HG03025 (cell line): ENCODE results near the gene CFAP161.

Experiments
- ATAC-seq: cut with Tn5 transposase; IDR thresholded peaks from one replicate; pipeline ENCODE4 v1.9.1; 2021; ENCODE audit warnings: mild to moderate bottlenecking, moderate library complexity; ENCODE audit not compliant: unreplicated experiment, low FRiP score

Gene CFAP161

DNA sequence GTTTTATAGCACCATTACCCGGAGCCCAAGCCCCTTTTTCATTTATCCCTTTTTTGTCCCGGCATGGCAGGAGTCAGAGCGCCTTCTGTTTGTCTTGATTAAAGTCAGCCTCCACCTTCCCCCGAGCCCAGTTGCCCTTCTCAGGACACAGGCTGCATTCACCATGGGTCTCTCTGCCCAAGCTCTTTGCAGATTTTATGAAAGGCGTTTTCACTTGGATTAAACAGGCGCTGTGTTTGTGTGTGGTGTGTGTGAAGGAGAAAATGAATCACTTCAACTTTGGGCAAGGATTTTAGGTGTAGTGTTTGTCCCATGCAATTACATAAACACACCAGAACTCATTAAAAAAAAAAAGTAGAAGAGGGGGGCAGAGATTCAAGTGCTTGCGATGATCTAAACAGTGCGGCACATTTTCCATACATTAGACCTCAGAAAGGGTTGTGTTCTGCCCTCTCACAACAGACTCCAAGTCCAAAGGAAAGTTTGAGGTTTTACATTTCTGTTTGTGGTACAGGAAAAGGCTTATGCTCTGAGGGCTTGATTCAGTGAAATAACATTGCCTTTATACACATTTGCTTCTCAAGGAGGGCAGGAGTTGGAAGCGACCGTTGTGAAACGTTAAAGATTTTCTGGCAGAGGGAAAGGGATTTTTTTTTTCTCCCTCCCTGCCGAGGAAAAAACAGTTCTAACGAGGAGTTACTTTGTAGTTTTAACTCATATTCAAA, 48.1 kb downstream of the CFAP161 start:
- ATAC-seq: no peak

- ATAC-seq: no peak
Observed at GRCh38 chr15:81182756-81183438, 48.8 kb downstream of the CFAP161 start.

DNA sequence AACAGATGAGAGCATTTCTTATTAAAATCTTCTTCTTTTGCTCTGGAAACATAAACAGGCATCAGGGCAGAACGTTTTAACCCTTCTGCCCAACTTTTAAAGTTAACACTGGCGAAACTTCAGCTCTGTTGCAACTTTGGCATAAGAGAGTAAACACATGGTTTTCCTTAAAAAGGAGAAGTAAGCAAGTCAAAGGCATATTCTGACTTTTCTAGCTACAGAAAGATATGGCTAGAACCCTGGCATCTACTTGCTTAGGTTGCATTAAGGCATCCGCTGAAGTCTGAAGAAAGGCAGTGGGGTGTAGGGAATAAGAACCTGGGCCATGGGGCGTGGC, 49.3 kb downstream of the CFAP161 start:
- ATAC-seq: no peak

DNA sequence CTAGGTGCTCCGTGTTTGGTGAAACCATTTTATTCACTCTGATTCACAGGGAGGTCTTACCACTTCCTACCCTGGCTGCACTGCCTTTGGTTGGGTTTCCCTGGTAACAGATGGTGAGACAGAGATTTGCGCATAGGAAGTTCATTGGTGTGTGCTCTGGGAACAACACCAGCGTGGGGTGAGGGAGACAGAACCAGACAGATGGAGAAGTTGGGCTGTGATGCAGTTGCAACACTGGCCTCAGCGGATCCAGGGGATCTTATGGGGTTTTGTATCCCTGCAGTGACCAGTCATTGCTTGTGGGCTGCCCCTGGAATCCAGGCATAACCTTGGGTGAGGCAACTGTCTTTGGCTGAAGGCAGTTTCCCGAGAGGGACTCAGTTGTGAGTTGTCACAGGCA, 50.1 kb downstream of the CFAP161 start:
- ATAC-seq: no peak

DNA sequence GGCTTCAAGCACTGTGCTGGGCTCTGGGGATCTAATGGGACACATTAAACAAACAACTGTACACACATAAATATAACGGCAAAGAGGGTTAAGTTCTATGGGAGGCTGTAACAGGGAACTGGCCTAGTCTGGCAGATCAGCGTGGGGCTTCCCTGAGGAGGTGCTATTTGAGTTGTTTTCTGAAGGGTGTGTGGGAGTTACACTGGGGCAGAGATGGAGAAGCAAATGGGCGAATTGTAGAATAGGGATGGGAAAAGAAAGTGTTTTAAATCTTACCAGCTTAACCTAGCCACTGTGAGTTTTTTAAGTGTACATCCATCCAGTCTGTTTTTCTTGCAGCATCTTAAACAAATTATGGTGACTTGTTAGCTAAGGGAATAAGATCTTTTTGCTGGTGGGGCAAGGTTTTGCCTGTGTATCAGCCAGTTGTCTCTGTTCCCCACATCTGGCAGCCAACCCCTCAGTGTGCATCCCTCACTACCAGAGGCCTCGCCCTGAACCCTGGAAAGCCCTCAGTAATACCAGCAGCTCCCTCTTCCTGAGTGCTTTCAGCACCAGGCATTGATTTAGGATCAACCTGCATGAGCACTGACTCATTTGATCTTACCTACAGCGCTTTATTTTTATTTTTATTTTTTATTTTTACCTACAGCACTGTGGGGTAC, 51.7 kb downstream of the CFAP161 start:
- no peak for ATAC-seq

DNA sequence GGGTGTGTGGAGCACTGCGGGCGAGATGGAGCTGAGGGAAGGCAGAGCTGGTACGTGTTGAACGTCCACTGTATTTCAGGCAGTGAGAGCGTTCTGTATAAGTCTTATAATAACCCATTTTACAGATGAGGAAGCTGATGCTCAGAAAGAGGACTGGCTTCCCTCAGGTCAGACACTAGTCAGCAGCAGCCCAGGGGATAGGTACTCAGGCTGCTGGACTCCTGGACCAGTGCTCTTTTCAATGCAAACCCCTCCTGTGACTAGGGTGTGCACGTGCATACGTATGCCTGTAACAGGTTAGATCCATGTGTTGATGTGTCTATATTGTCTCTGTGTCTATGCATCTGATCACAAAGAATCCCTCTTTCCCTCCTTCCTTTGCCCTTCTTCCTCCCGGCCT, 54.3 kb downstream of the CFAP161 start:
- ATAC-seq: no peak

DNA sequence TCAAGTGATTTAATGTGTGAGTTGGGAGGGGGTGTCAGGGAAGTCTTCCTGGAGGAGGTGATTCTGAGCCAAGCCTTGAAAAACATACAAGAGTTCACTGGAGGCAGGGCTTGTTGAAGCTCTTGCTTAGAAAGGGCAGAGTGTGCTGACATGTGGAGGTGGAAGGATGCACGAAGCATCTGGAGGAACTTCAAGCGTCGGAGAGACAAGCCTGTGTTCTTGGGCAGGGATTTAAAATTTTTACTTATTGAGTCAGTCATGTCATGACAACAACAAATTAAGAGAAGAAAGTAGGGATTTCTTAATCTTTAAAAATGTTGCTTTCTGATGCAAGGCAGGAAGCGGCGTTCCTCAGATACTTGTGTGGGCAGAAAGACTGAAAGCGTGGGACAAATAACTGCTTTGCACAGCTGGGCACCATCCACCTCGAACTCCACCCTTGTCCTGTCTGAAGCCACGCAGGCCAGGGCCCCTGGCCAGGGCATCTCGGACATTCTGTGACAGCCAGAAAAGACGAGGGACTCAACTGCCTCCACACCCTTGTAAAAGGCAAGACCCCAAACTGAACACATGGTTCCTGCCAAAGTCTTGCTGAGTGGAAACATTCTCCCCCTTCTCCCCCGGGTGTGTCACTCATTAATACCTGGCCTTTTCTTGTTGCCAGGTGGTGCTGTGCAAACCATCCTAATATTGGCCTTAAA, 55.7 kb downstream of the CFAP161 start:
- ATAC-seq: no peak

DNA sequence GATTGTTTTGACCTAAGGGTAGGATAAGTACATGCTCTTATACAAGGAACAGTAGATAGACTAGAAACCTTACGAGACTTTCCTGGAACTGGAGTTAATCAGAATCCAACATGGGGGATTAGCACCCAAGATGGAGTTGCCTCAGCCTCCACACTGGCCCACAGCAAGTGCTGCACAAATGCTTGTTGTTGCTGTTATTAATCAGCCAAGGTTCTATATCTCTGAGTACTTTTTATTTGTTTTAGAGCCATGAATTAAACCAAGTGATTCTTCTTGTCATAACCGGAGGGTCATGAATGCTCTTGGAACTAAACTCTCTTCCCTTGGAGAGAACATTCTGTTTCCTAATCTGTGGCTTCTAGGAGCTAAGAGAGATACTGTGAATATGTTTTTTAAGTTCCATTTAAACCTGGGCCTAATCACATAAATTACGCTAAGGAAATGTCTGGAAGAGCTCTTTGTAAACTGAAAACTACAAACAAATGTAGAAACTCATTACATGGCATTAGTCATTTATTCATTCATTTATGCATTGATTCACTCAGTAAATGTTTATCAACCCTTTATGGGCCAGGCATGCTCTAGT, 56.9 kb downstream of the CFAP161 start:
- ATAC-seq: no peak

DNA sequence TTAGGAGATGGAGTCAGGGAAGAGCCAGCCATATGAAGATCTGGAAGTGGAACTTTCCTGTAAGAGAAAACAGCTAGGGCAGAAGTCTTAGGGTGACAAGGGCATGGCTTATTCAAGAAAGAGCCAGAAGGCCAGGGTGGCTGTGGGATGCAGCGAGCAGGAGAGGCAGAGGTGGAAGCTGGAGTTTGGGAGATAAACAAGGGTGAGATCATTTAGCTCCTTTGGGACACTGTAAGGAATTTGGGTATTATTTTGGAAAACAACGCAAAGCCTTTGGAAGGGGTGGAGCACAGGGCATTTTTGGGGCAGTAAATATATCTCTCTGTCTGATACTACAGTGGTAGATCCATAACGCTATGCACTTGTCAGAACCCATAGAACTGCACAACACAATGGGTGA, 57.6 kb downstream of the CFAP161 start:
- ATAC-seq: no peak

DNA sequence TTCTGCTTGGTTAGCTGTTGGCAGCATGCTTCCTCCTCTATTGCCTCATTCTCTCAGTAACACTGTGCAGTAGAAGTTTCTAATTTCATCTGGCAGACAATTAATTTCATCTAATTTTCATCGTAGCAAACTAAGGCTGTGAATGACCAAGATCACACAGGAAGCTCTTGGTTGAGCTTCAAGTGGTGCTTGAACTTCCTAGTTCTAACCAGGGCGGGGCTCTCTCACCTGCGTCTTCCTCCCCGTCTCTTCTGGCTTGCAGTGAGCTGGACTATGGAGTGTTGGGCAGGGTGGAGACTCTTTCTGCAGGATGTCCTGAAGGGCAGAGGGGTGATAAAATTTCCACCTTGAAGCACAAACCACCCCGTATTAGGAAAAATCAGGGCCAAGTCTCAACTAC, 60.7 kb downstream of the CFAP161 start:
- ATAC-seq: no peak

DNA sequence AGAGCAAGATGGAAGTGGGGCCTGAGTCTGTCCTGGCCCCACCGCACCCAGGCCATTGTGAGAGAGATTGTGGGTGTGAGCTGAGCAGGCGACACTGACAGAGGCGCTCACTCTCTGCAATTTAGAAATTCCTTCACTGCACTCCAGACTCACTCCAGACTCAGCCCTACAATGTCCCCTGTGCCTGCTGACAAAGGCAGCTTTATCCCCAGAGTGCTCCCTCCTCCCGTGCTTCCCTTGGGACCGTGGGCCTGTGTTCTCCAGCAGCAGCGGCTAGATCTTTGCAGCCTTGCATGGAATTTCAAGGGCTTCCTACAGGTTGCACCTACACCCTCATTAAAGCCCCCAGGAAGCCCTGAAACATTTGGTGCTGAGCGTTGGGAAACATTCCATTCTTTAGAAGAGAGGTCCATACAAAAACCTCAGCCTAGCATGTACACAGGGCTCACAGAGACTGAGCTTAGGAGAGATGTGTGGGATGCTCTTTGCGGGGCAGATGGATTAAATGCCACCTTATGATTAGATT, 61.3 kb downstream of the CFAP161 start:
- no peak for ATAC-seq

GRCh38 chr15:81196576-81197254, 62.6 kb downstream of the CFAP161 start, which contains the start of gene IL16:
Gene IL16, plus strand, starts transcription at chr15:81196879. Its CDS starts 28,521 bp downstream, at chr15:81225400.
- ATAC-seq: no peak

DNA sequence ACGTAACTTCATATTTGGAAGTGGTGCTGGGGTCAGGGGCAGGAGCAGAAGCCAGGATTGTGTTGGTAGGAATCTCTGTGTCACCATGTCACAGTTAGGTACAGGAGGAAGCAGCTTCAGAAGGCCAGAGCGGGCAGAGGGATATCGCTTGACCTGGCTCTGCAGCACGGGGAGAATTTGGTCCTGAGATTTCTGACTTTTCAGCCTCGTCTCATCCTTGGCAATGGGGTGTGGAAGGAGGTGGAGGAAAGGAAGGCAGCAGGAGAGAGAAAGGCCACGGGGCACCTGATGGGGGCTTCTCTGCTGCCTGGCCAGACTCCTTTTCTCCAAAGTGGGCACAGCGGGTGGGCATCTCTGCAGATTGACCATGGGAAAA, 63.2 kb downstream of the CFAP161 start:
- ATAC-seq: no peak

- ATAC-seq: no peak
Observed at GRCh38 chr15:81197688-81198281, 63.7 kb downstream of the CFAP161 start.
